H1 (cell line): ENCODE data around the gene AP3D1. TPM values are rescaled to one million over a fixed set of nuclear protein-coding genes. Genes with fewer than 3 reads are reported as not detected.

Source experiments
- CTCF ChIP-seq, 3 experiments: IDR thresholded peaks; 1 replicate in 2 of 3; 2 replicates in 1 of 3; pipeline versions ENCODE4 v1.5.1 to v1.6.1; 2011; ENCODE audit warnings: low read length in 3 of 3, mild to moderate bottlenecking in 3 of 3, inconsistent platforms in 2 of 3, low read depth in 1 of 3, moderate library complexity in 1 of 3; ENCODE audit not compliant: insufficient read depth in 1 of 3; ENCODE audit errors: control extremely low read depth in 1 of 3
- KDM4A ChIP-seq: IDR thresholded peaks from one replicate; pipeline ENCODE4 v1.7.1; 2012; ENCODE audit warnings: low read depth, mild to moderate bottlenecking, moderate library complexity, low read length, inconsistent platforms; ENCODE audit not compliant: severe bottlenecking
- NRF1 ChIP-seq: IDR thresholded peaks from 2 replicates; pipeline ENCODE4 v1.6.1; 2011; ENCODE audit warnings: mild to moderate bottlenecking, low read depth, low read length, improper control_type of control experiment
- RAD21 ChIP-seq, 2 experiments: IDR thresholded peaks in 1 of 2; conservative IDR thresholded peaks in 1 of 2; 2 replicates each; pipeline ENCODE4 v1.6.1; 2011; ENCODE audit warnings: low read depth in 2 of 2, low read length in 2 of 2, improper control_type of control experiment in 1 of 2, inconsistent platforms in 1 of 2, mild to moderate bottlenecking in 1 of 2, moderate library complexity in 1 of 2
- SIN3A ChIP-seq, 2 experiments: IDR thresholded peaks in 1 of 2; conservative IDR thresholded peaks in 1 of 2; 2 replicates each; pipeline ENCODE4 v1.6.1; 2011 to 2012; ENCODE audit warnings: low read length in 2 of 2, improper control_type of control experiment in 1 of 2, low read depth in 1 of 2, mild to moderate bottlenecking in 1 of 2
- SP1 ChIP-seq: IDR thresholded peaks from 2 replicates; pipeline ENCODE4 v1.6.1; 2011; ENCODE audit warnings: low read depth, low read length
- TAF1 ChIP-seq: IDR thresholded peaks from 2 replicates; pipeline ENCODE4 v1.6.1; 2011; ENCODE audit warnings: mild to moderate bottlenecking, low read depth, low read length
- polyA plus RNA-seq, 7 experiments: library from polyadenylated mRNA; depleted of rRNA in 3 of 7; stranded (reverse) in 5 of 7; unstranded in 2 of 7; fragments of >200 nt in 5 of 7; fragments of 200-250 nt in 2 of 7; gene quantifications; 1 replicate in 5 of 7; 2 replicates in 1 of 7; 4 replicates in 1 of 7; pipeline versions ENCODE4 v1.2.1 to v1.2.3, GENCODE V29; 2011 to 2013; ENCODE audit warnings: missing spikeins in 2 of 7, mixed read lengths in 2 of 7
- total RNA-seq: library from RNA; stranded (reverse); fragmentation: NEBNext Ultra II Directional; extraction: Animal tissue kit (Norgen Biotek cat#: 25700); gene quantifications from 2 replicates; pipeline ENCODE4 v1.2.1, GENCODE V29; 2021

AP3D1 gene
- total and polyA plus RNA-seq, 2 of the 8 experiments (the other 6 are each of a cell fraction or from before 2014, with no cell fraction given) = 161 to 174 TPM

- TF ChIP-seq CTCF (IDR thresholded peaks at IDR 0.05; ENCODE audit: control extremely low read depth in 1 of 3, insufficient read depth in 1 of 3, low read depth in 1 of 3, low read length in 3 of 3) (peak; percentile 24 to 53 (median 39); a peak in 2 of 4 replicates), RAD21 (IDR thresholded peaks at IDR 0.05 in 1 of 2, conservative IDR thresholded peaks at IDR 0.05 in 1 of 2; ENCODE audit: low read depth in 2 of 2, low read length in 2 of 2) (peak; percentile 29 to 32; a peak in 2 of 4 replicates), NRF1 (peak; percentile 69), TAF1 (peak; percentile 24; the same call in 1 of the 2 replicates), KDM4A (peak; percentile 11), SP1 (peak; percentile 25; the same call in 1 of the 2 replicates), SIN3A (conservative IDR thresholded peaks at IDR 0.05 in 1 of 2, IDR thresholded peaks at IDR 0.05 in 1 of 2; ENCODE audit: low read depth in 1 of 2, low read length in 2 of 2) (peak in 1 of 2 experiments; percentile 71; a peak in 1 of 4 replicates)
These were observed 54.7 kb downstream of the AP3D1 start, which contains the start of gene IZUMO4 (continued) for GRCh38 chr19:2096480-2097202.
